Mononuclear cell (primary cell): Measurements from ENCODE around the gene UNC93A. TPM values are rescaled to one million over a fixed set of nuclear protein-coding genes. Genes with fewer than 3 reads are reported as not detected.
"Not testable (repeated sequence)": the region's sequence is repeated elsewhere in the genome, so short reads cannot be mapped to it uniquely, and the experiment has no call there.

ENCODE experiments used
- H3K27me3 ChIP-seq: 2 replicates; pipeline ENCODE4 v1.6.0; 2011; ENCODE audit warnings: low read length, control low read depth; ENCODE audit not compliant: insufficient read depth
- H3K4me1 ChIP-seq: 2 replicates; pipeline ENCODE4 v1.5.1; 2011; ENCODE audit warnings: mild to moderate bottlenecking, low read length, control low read depth; ENCODE audit not compliant: insufficient read depth
- H3K4me3 ChIP-seq: 2 replicates; pipeline ENCODE4 v1.5.1; 2011; ENCODE audit warnings: mild to moderate bottlenecking, low read length, moderate library complexity
- H3K9me3 ChIP-seq: 2 replicates; pipeline ENCODE4 v1.5.1; 2011; ENCODE audit warnings: low read depth, mild to moderate bottlenecking, control low read depth, low read length
- total RNA-seq: library from RNA; depleted of rRNA; stranded (reverse); fragments of >200 nt; gene quantifications from one replicate; pipeline ENCODE4 v1.2.3, GENCODE V29; 2012

The UNC93A gene
- total RNA-seq, 1 donor = not detected

GRCh38 chr6:167311286-167311685 is 20.2 kb downstream of the UNC93A start:
- Histone ChIP-seq H3K4me3 (no peak overlapping the region), H3K9me3 (no peaks in the 10 kb centered on the region), H3K27me3 (no peaks in the 10 kb centered on the region), H3K4me1 (no peaks in the 10 kb centered on the region)

- not testable (repeated sequence) for H3K4me3 ChIP-seq, H3K4me1 ChIP-seq, H3K27me3 ChIP-seq, H3K9me3 ChIP-seq
These were observed 20.6 kb downstream of the UNC93A start for GRCh38 chr6:167311691-167312090.

GRCh38 chr6:167314180-167314821 is 23.2 kb downstream of the UNC93A start:
- Histone ChIP-seq H3K27me3 (no peaks in the 10 kb centered on the region), H3K4me1 (no peaks in the 10 kb centered on the region), H3K9me3 (no peaks in the 10 kb centered on the region), H3K4me3 (no peak overlapping the region)

GRCh38 chr6:167317172-167317571 is 26.1 kb downstream of the UNC93A start:
- Histone ChIP-seq H3K4me3 (no peak overlapping the region), H3K4me1 (no peaks in the 10 kb centered on the region), H3K27me3 (no peaks in the 10 kb centered on the region), H3K9me3 (no peaks in the 10 kb centered on the region)

- not testable (repeated sequence) for H3K4me3 ChIP-seq, H3K9me3 ChIP-seq, H3K27me3 ChIP-seq, H3K4me1 ChIP-seq
These were observed 27.2 kb downstream of the UNC93A start for GRCh38 chr6:167318354-167318753.

GRCh38 chr6:167318856-167319255 is 27.7 kb downstream of the UNC93A start:
- H3K4me3 ChIP-seq, H3K27me3 ChIP-seq, H3K4me1 ChIP-seq, H3K9me3 ChIP-seq: not testable (repeated sequence)

- H3K4me3 ChIP-seq, H3K9me3 ChIP-seq: not testable (repeated sequence)
These were observed 29.0 kb downstream of the UNC93A start for GRCh38 chr6:167319856-167320753.

GRCh38 chr6:167320754-167321056 is 29.6 kb downstream of the UNC93A start:
- H3K27me3 ChIP-seq, H3K9me3 ChIP-seq, H3K4me1 ChIP-seq, H3K4me3 ChIP-seq: not testable (repeated sequence)

More at GRCh38 chr6:167319856-167320753, 29.0 kb downstream of the UNC93A start:
- not testable (repeated sequence) for H3K27me3 ChIP-seq, H3K4me1 ChIP-seq

- not testable (repeated sequence) for H3K4me3 ChIP-seq, H3K9me3 ChIP-seq, H3K4me1 ChIP-seq, H3K27me3 ChIP-seq
These were observed 30.1 kb downstream of the UNC93A start for GRCh38 chr6:167321185-167321584.

- no peaks in the 10 kb centered on the region for H3K4me1 ChIP-seq
- no peak overlapping the region for H3K4me3 ChIP-seq
- H3K27me3 ChIP-seq = no peaks in the 10 kb centered on the region
- no peaks in the 10 kb centered on the region for H3K9me3 ChIP-seq
These were observed 32.0 kb downstream of the UNC93A start for GRCh38 chr6:167323111-167323510.

- no peaks in the 10 kb centered on the region for H3K9me3 ChIP-seq
- H3K4me1 ChIP-seq = no peaks in the 10 kb centered on the region
- no peak overlapping the region for H3K4me3 ChIP-seq
- no peaks in the 10 kb centered on the region for H3K27me3 ChIP-seq
These were observed 33.0 kb downstream of the UNC93A start for GRCh38 chr6:167324111-167324510.

GRCh38 chr6:167325766-167326165 is 34.7 kb downstream of the UNC93A start:
- Histone ChIP-seq H3K27me3 (no peaks in the 10 kb centered on the region), H3K4me1 (no peaks in the 10 kb centered on the region), H3K4me3 (no peak overlapping the region)

GRCh38 chr6:167327391-167327790 is 36.3 kb downstream of the UNC93A start:
- Histone ChIP-seq H3K4me3 (no peak overlapping the region), H3K4me1 (no peaks in the 10 kb centered on the region), H3K27me3 (no peaks in the 10 kb centered on the region), H3K9me3 (no peaks in the 10 kb centered on the region)

More at GRCh38 chr6:167325766-167326165, 34.7 kb downstream of the UNC93A start:
- no peaks in the 10 kb centered on the region for H3K9me3 ChIP-seq

GRCh38 chr6:167328086-167328485 is 37.0 kb downstream of the UNC93A start:
- H3K9me3 ChIP-seq = no peaks in the 10 kb centered on the region
- no peak overlapping the region for H3K4me3 ChIP-seq
- no peaks in the 10 kb centered on the region for H3K4me1 ChIP-seq
- no peaks in the 10 kb centered on the region for H3K27me3 ChIP-seq

GRCh38 chr6:167329014-167329413 is 37.9 kb downstream of the UNC93A start:
- Histone ChIP-seq H3K27me3 (no peaks in the 10 kb centered on the region), H3K4me3 (no peak overlapping the region), H3K4me1 (no peaks in the 10 kb centered on the region), H3K9me3 (no peaks in the 10 kb centered on the region)

GRCh38 chr6:167330750-167331149 is 39.6 kb downstream of the UNC93A start:
- Histone ChIP-seq H3K4me1 (no peaks in the 10 kb centered on the region), H3K9me3 (no peaks in the 10 kb centered on the region), H3K27me3 (no peaks in the 10 kb centered on the region), H3K4me3 (no peak overlapping the region)
